ENCODE data around the gene TMPRSS4. TPM values are rescaled to one million over a fixed set of nuclear protein-coding genes. Genes with fewer than 3 reads are reported as not detected.

TMPRSS4 gene
- total and polyA plus RNA-seq, 2 donors (not counting 1 experiment from before 2014, with no cell fraction given): not detected

DNA sequence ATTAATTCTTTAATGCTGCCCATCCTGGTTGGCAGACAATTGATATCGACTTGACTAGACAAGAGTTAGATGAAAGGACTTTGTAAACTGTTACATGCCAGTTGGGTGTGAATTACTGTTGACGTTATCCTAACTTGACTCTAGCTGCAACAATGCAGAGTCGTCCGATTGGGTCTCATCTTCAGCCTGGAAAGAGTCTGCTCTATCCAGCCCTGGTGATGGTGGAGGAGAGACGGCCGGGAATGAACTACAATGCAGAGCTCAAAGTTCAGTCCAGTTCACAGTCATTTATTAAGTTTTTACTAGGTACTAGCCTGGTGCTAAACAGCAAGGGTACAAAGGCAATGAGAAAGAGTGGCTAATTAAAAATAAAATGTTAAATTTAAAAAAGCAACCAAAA, 14.8 kb downstream of the TMPRSS4 start:
- no peaks in the 10 kb centered on the region for H3K79me2 ChIP-seq (ENCODE audit: control insufficient read depth, insufficient read depth, low read length)
- Mint-ChIP-seq H3K4me1 (peaks cover 14% of the 10 kb centered on the region), H3K4me3 (no peak overlapping the region), H3K9me3 (ENCODE audit: insufficient read depth) (peaks cover 2% of the 10 kb centered on the region), H3K27me3 (peaks cover 9% of the 10 kb centered on the region), H3K27ac (no peak overlapping the region)
- no peak overlapping the region for H3K4me3 ChIP-seq (ENCODE audit: control extremely low read depth in 1 of 5, extremely low read depth in 1 of 5, insufficient read depth in 1 of 5, low read depth in 2 of 5, low read length in 4 of 5)
- peaks cover 0 to 21% (median 16%) of the 10 kb centered on the region in 3 donors for H3K9me3 ChIP-seq (ENCODE audit: control extremely low read depth in 1 of 3, control insufficient read depth in 2 of 3, insufficient read depth in 1 of 3, low read length in 2 of 3)
- intact Hi-C loops (cut with micrococcal nuclease): no loop called here
- H3K4me1 ChIP-seq (ENCODE audit: control insufficient read depth in 2 of 2, insufficient read depth in 2 of 2, low read length in 2 of 2): peaks cover 11 to 15% of the 10 kb centered on the region in 2 donors
- WGBS (ENCODE audit: insufficient coverage): 98% methylated on average over 4 of the region's 6 CpGs
- DNase-seq: no peak
- TF ChIP-seq EZH2 (IDR thresholded peaks at IDR 0.05; ENCODE audit: borderline replicate concordance, insufficient read depth, low read depth, low read length, poor library complexity, severe bottlenecking) (no peak), CTCF (IDR thresholded peaks at IDR 0.05) (no peak)
- POLR2A ChIA-PET: no interaction called here
- H4K20me1 ChIP-seq (ENCODE audit: control insufficient read depth, insufficient read depth, low read length, poor library complexity, severe bottlenecking): no peaks in the 10 kb centered on the region
- no peaks in the 10 kb centered on the region for H3K27me3 ChIP-seq (replicated peaks in 1 of 4; ENCODE audit: control extremely low read depth in 1 of 4, control insufficient read depth in 3 of 4, insufficient read depth in 4 of 4, low read length in 3 of 4)
- CTCF ChIA-PET: no interaction called here
- H3K9ac ChIP-seq (ENCODE audit: low read length): no peak overlapping the region
- no peak overlapping the region for H2AFZ ChIP-seq (ENCODE audit: insufficient read depth, low read depth, low read length, poor library complexity, severe bottlenecking)
- no peak overlapping the region for H3K4me2 ChIP-seq (replicated peaks; ENCODE audit: low read depth, low read length, poor library complexity, severe bottlenecking)
- no peak overlapping the region for H3K27ac ChIP-seq (ENCODE audit: low read length in 2 of 2)
- ATAC-seq (ENCODE audit: low read depth): no peak
- H3K36me3 ChIP-seq (replicated peaks in 1 of 2; ENCODE audit: control extremely low read depth in 1 of 2, control insufficient read depth in 1 of 2, extremely low read depth in 1 of 2, insufficient read depth in 2 of 2, low read length in 1 of 2): no peaks in the 10 kb centered on the region

- peaks cover 0 to 8% (median 3%) of the 10 kb centered on the region in 3 donors for H3K9me3 ChIP-seq (ENCODE audit: control extremely low read depth in 1 of 3, control insufficient read depth in 2 of 3, insufficient read depth in 1 of 3, low read length in 2 of 3)
- no peak overlapping the region for H2AFZ ChIP-seq (ENCODE audit: insufficient read depth, low read depth, low read length, poor library complexity, severe bottlenecking)
- Mint-ChIP-seq H3K4me3 (no peak overlapping the region), H3K27ac (no peak overlapping the region), H3K9me3 (ENCODE audit: insufficient read depth) (no peaks in the 10 kb centered on the region), H3K4me1 (peaks cover 10% of the 10 kb centered on the region), H3K27me3 (peaks cover 19% of the 10 kb centered on the region)
- H3K79me2 ChIP-seq (ENCODE audit: control insufficient read depth, insufficient read depth, low read length): no peaks in the 10 kb centered on the region
- ATAC-seq (ENCODE audit: low read depth) (no peak), DNase-seq (no peak)
- POLR2A ChIA-PET: no interaction called here
- H3K4me3 ChIP-seq (ENCODE audit: control extremely low read depth in 1 of 5, extremely low read depth in 1 of 5, insufficient read depth in 1 of 5, low read depth in 2 of 5, low read length in 4 of 5): no peak overlapping the region
- intact Hi-C loops (cut with micrococcal nuclease): no loop called here
- TF ChIP-seq EZH2 (IDR thresholded peaks at IDR 0.05; ENCODE audit: borderline replicate concordance, insufficient read depth, low read depth, low read length, poor library complexity, severe bottlenecking) (no peak), CTCF (IDR thresholded peaks at IDR 0.05) (no peak)
- H3K27ac ChIP-seq (ENCODE audit: low read length in 2 of 2): no peak overlapping the region
- H3K36me3 ChIP-seq (replicated peaks in 1 of 2; ENCODE audit: control extremely low read depth in 1 of 2, control insufficient read depth in 1 of 2, extremely low read depth in 1 of 2, insufficient read depth in 2 of 2, low read length in 1 of 2): no peaks in the 10 kb centered on the region
- no peaks in the 10 kb centered on the region for H4K20me1 ChIP-seq (ENCODE audit: control insufficient read depth, insufficient read depth, low read length, poor library complexity, severe bottlenecking)
- peaks cover 9% of the 10 kb centered on the region in 2 donors for H3K4me1 ChIP-seq (ENCODE audit: control insufficient read depth in 2 of 2, insufficient read depth in 2 of 2, low read length in 2 of 2)
- H3K4me2 ChIP-seq (replicated peaks; ENCODE audit: low read depth, low read length, poor library complexity, severe bottlenecking): no peak overlapping the region
- CTCF ChIA-PET: no interaction called here
- peaks cover 0 to 2% (median 0%) of the 10 kb centered on the region in 4 experiments for H3K27me3 ChIP-seq (replicated peaks in 1 of 4; ENCODE audit: control extremely low read depth in 1 of 4, control insufficient read depth in 3 of 4, insufficient read depth in 4 of 4, low read length in 3 of 4)
- 80% methylated on average over 7 of the region's 8 CpGs for WGBS (ENCODE audit: insufficient coverage)
- no peak overlapping the region for H3K9ac ChIP-seq (ENCODE audit: low read length)
Observed at GRCh38 chr11:118092907-118093571, 16.2 kb downstream of the TMPRSS4 start.

All from B cell (primary cell).